ENCODE results near the gene MPEG1.

The MPEG1 gene

GRCh38 chr11:59218319-59218718 is 5.6 kb upstream of the MPEG1 start:
- no peak for DNase-seq

GRCh38 chr11:59216641-59217564 is 4.2 kb upstream of the MPEG1 start:
- peak in 1 of 2 experiments; percentile 24 for DNase-seq

GRCh38 chr11:59214141-59214893 is 1.6 kb upstream of the MPEG1 start:
- DNase-seq: no peak

- DNase-seq: no peak
Observed at GRCh38 chr11:59212222-59212621, 505 bp downstream of the MPEG1 start.

GRCh38 chr11:59208956-59209355 is 3.8 kb downstream of the MPEG1 start:
- no peak for DNase-seq

GRCh38 chr11:59207988-59208451 is 4.7 kb downstream of the MPEG1 start:
- peak in 1 of 2 experiments; percentile 60 for DNase-seq

- peak in 1 of 2 experiments; percentile 40 for DNase-seq
Observed at GRCh38 chr11:59206635-59207034, 6.1 kb downstream of the MPEG1 start.

GRCh38 chr11:59205648-59206047 is 7.1 kb downstream of the MPEG1 start:
- DNase-seq: no peak

GRCh38 chr11:59204746-59205145 is 8.0 kb downstream of the MPEG1 start:
- DNase-seq: no peak

- no peak for DNase-seq
Observed at GRCh38 chr11:59201353-59201752, 11.4 kb downstream of the MPEG1 start.

GRCh38 chr11:59200423-59200746 is 12.3 kb downstream of the MPEG1 start:
- no peak for DNase-seq

- peak in 1 of 2 experiments; percentile 38 for DNase-seq
Observed at GRCh38 chr11:59199546-59200422, 12.9 kb downstream of the MPEG1 start.

GRCh38 chr11:59198726-59199125 is 14.0 kb downstream of the MPEG1 start:
- no peak for DNase-seq

GRCh38 chr11:59197991-59198390 is 14.7 kb downstream of the MPEG1 start:
- no peak for DNase-seq

- no peak for DNase-seq
Observed at GRCh38 chr11:59196777-59197176, 15.9 kb downstream of the MPEG1 start.

GRCh38 chr11:59195586-59195985 is 17.1 kb downstream of the MPEG1 start:
- DNase-seq: no peak

GRCh38 chr11:59193587-59194130 is 19.1 kb downstream of the MPEG1 start:
- DNase-seq: no peak

GRCh38 chr11:59192446-59193020 is 20.2 kb downstream of the MPEG1 start:
- DNase-seq: no peak

- DNase-seq: no peak
Observed at GRCh38 chr11:59191890-59192289, 20.8 kb downstream of the MPEG1 start.

GRCh38 chr11:59191095-59191494 is 21.6 kb downstream of the MPEG1 start:
- no peak for DNase-seq

GRCh38 chr11:59189986-59190385 is 22.7 kb downstream of the MPEG1 start:
- DNase-seq: no peak

- DNase-seq: no peak
Observed at GRCh38 chr11:59188954-59189353, 23.8 kb downstream of the MPEG1 start.
